GM21447 (cell line): ENCODE measurements around the gene ODC1.

Experiments
- ATAC-seq: cut with Tn5 transposase; IDR thresholded peaks from one replicate; pipeline ENCODE4 v1.9.1; 2021; ENCODE audit not compliant: unreplicated experiment

The ODC1 gene

DNA sequence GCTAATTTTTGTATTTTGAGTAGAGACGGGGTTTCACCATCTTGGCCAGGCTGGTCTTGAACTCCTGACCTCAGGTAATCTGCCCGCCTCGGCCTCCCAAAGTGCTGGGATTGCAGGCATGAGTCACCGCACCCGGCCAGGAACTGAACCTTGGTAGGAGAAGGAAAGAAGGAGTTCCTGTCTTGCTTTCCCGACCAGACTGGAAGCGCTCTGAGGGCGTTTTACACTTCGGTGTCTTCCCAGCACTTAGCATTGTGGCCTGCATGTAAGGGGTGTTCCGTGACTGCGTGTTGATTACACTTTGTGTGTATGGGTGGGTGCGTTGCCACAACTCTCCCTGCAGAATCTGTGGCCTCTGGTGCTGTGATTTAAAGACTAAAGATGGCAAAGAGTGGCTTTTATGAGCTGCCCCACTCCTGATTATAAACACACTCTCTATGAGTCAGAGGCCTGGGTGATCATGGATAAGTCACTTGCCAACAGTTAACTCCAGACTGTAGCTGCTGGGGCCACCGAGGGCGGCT lies 46.0 kb downstream of the ODC1 start:
- ATAC-seq, result no peak

DNA sequence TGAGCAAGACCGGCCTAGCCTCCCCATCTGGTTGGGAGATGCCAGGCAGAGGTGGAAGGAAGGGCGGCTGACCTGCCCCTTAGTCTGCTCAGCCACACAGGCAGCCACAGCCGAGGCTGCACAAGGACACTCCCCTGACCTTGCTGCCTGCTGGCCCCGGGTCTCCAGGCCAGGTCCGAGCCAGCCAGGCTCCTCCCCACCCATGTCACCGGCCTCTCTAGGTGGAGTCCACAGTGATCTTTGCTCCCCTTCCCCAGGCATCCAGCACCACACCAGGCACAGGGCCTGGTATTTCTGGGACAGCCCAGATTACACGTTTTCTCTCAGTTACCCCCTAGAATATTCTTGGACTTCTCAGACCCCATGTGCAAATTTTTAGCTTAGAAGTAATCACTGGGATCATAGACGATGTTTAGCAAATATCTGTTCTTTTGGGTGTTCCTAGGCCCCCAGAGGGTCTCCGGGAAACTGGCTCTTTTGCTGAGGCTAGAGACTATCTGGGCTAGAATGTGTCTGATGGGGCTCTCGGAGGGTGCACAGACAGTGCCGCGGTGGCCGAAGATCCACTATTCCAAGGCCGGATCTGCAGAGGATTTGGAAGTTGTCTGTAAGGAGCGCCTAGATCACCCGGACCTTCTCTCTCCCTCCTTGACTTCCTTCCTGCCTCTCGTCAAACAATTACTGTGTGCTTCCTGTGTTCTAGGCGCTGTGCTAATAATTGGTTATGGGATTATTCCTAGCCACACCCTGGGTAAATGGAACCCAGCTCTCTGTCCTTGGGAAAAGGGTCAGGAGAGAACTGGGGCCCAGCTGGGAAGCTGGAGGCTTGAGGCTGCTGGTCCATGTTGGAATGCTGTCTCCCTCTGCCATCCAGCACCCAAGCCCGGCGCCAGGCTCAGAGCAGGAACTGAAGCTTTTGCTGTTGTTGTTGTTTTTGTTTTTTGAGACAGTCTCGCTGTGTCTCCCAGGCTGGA lies 46.9 kb downstream of the ODC1 start:
- ATAC-seq, result no peak

DNA sequence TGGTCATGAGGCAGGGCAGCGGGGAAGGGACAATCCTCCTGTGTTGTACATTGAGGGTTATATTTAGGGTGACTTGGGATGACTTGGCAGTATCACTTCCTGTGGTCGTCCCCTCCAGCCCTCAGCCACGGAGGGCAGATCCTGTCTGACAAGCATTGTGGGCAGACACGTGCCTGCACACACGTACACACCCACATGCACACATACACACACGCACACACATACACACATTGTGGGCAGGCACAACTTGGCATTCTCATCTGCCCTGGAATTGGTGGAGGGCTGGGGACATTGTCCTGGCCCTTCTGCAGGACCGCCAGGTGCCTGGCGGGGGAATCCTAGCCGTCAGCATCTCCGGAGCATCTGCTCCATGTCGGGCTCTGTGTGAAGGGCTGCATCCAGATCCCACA lies 47.6 kb downstream of the ODC1 start:
- peak; percentile 73 for ATAC-seq

DNA sequence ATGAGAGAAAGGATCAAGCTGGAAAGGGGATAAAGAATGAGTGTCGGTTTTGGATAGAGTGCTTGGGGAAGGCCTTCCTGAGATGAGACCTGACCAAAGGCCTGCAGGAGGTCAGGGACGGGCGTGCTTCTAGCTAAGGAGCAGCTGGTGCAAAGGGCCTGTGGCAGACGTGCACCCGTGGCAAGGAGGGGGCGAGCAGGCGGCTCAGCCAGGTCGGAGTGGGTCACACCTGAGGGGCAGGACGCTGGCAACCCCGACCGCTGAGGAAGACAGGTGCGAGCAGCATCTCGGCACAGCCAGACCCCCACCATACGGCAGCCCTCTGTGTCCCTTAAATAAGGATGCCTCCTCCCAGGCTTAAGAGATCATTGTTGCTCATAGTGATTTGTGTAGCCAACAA lies 48.1 kb downstream of the ODC1 start:
- ATAC-seq, result no peak

DNA sequence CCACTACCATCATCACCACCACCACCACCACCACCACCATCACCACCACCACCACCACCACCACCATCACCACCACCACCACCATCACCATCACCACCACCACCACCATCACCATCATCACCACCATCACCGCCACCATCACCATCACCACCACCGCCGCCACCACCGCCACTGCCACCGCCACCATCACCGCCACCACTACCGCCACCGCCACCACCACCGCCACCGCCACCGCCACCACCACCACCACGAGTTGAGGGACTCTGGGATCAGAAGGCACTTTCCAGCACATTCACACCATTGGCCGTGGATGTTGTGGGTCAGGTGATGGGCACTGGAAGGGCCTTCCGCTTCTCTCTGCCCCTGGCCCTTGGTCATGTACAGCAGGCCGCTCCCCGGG lies 48.8 kb downstream of the ODC1 start:
- ATAC-seq, result no peak

DNA sequence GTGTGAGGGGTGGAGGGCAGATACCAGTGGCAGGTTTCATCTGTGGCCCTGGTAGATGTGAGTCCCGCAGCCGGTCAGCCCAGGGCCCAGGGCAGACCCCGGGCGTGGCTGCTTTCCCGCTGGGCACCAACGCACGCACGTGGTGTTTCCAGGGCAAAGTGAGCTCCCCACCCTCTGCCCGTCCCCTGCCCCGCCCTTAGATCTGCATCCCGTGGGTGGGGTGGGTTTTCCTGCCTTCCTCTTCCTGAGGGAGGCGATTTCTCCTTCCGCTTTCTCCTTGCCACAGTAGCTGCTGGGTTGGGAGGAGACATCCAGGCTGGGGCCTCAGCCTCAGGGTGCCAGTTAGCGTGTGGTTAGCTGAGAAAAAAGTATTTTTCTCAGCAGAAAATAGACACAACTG lies 49.6 kb downstream of the ODC1 start:
- ATAC-seq, result no peak

DNA sequence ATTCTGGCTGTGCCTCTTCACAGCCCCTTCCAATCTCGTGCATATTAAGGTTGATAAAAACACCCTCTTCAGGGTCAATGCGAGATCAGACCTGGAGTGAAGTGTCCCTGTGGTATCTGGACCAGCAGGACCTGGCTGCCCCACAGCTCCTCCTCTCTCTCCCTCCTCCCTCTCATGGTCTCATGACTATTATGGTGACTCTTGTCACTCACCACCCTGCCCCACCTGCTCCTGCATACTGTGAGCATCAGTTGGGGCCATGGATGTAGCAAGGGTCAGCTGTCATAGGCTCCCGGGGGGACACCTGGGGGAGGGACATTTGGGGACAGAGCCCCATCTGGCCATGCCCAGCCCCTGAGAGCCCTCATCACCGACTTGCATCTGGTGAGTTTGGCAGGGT lies 50.2 kb downstream of the ODC1 start:
- ATAC-seq, result no peak

DNA sequence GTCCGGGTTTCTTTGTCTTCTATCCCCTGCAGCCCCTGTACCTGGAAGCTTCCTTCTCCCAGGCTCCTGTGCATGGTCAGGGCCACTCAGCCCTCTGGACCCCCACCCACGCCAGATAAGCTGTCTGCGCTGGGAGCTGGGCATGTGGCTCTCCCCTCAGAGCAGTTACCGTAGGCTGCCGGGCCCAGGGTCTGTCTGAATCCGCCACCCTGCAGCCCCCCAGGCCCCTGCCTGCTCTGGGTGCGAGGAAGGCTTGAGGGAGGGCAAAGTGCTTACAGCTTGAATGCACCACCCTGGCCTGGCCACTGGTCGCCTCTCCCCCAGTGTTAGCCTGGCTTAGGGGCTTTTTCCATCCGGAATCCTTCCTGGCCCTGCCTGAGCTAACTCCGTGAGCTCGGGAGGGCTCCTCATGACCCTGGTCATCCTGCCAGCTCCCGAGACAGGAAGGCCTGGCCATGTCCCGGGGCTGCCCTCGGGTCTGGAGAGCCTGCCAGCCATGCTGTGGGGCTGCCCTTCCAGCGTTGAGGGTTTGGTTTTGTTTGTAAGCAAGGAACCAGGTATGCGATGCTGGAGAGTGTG lies 50.7 kb downstream of the ODC1 start:
- no peak for ATAC-seq

DNA sequence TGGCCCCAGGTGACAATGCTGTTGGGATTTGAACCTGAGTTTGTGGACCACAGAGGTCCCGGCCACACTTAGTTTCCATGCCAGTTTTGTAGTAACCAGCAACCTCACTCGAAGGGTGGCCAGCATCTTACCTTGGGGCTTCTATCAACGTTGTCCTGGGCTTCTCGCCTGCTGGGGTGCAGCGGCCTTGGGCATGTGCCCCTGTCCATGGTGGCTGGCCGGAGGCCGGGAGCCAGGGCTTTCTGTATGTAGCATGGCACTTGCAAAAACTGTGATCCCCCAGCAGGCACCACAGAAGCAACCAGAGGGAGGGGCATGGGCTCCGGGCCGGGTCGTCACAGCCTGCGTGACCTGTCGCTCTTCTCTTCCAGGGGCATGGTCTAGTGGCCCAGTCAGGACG lies 51.7 kb downstream of the ODC1 start:
- no peak for ATAC-seq

DNA sequence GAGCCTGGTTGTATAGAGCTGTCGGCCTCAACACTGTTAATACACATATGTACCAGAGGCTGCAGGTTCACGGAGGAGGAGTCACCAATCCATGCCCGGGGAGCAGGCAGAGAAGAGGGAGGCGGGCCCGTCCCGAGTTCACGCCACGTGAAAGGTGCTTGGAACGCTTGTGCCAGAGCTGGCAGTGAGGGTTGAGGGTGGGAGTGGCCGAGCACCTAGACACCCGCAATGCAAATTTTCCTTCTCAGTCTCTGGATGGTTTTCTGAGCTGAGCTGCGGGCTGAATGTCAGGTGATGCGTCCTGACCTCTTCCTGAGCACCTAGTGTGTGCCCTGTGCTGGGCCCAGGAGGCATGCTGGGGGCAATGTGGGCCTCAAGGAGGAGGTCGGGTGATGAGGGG lies 52.2 kb downstream of the ODC1 start:
- no peak for ATAC-seq

DNA sequence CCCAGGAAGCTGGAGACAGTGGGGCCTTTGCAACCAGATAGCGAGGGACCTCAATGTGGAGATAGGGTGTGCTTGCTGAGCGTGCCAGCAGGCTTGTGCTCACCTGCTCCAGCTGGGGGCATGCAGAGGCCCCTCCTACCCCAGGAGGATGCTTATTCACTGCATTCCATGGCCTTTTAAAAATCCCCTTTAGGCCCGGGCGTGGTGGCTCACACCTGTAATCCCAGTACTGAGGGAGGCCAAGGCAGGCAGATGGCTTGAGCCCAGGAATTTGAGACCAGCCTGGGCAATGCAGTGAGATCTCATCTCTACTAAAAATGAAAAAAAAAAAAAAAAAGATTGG lies 54.5 kb downstream of the ODC1 start:
- ATAC-seq, result no peak

DNA sequence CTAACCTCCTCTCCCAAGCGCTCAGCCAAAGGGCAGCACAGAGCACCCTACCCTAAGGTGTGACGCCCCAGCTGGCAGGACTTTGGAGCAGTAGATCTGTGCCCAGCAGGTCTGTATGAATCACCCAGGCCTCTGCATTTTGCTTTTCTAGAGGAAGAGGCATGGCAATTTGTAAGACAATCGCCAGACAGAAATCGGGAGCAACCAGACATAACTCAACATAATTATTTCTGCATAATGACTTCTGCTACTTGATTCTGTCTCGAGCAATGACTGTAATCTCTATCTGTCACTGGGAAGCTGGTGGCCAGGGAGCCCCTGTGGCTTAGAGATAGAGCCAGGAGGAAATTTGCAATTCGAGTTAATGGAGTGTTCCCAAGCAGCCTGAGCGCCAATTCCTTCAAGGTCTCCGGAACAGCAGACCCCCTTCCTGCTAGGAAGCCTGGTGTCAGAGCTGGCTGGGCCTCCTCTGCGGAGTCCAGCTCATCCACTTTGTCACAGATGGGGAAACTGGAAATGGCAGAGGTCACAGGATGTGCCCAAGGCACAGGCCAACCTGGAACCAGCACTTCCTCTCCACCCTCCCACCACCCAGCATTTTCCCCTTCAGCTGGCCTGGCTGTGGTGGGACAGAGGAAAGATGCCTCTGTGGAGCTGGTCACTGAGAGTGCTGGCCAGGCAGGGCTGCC lies 55.0 kb downstream of the ODC1 start:
- ATAC-seq, result no peak

DNA sequence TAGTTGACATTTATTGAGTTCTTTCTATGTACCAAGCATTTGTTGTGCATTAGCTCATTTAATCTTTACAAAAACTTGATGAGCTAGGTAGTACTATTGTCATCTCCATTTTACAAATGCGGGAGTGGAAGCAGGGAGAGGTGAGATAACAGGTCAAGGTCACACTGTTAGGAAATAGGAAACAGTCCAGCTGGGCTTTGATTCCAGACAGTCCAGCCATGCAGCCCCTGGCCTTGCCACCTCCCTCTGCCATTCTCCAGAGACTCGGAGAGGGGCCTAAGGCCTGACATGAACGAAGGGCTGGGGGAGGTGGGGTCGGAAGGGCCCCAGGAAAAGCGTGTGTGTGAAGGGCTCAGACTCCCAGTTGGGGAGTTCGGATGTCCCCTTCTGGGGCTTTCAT lies 55.6 kb downstream of the ODC1 start:
- no peak for ATAC-seq

DNA sequence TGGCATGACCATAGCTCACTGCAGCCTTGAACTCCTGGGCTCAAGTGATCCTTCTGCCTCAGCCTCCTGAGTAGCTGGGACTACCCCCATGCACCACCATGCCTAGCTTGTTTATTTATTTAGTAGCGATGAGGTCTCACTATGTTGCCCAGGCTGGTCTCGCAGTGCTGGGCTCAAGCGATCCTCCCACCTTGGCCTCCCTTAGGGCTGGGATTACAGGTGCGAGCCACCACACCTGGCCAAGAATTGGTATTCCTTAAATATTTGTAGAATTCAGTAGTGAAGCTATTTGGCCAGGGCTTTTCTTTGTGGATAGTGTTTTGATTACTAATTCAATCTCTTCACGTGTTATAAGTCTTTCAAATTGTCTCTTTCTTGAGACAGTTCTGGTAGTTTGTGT lies 56.0 kb downstream of the ODC1 start:
- ATAC-seq, result no peak

DNA sequence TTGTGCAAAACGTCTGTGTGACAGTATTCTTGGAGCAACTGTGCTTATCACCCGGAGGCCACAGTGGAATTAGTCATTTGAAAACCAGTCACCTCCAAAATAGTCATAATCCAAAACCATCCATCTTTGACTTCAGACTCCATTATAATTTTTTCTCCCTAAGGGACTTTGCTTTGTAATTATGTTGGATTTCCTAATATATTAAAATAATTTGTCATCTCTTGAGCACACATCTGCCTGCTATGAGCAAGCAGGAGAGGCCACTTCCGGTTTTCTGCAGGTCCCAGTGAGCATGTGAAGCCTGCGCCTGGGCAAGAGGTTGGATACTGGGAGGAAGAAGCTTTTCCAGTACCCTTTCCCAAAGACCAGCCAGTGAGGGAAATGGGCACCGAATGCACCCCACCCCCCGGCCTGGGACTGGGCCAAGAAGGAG lies 57.7 kb downstream of the ODC1 start:
- no peak for ATAC-seq
